GM23338 (cell line): ENCODE measurements around the gene TANGO6. TPM values are rescaled to one million over a fixed set of nuclear protein-coding genes. Genes with fewer than 3 reads are reported as not detected.

Source experiments
- ATAC-seq: fragments of 200-7000 bp; cut with Tn5 transposase; 3 replicates; pipeline ENCODE4 v1.9.1; 2020
- DNase-seq: peaks from one replicate; pipeline ENCODE4 v3.0.0-alpha.2; 2015; ENCODE audit warnings: low spot score
- H2AFZ ChIP-seq: fragments of 200-600 bp; sonication (generic); 2 replicates; pipeline ENCODE4 v1.8.0; 2016; ENCODE audit warnings: antibody characterized with exemption, mild to moderate bottlenecking, moderate library complexity
- H3F3A ChIP-seq: fragments of 200-600 bp; sonication (generic); replicated peaks from 2 replicates; pipeline ENCODE4 v1.8.0; 2017; ENCODE audit warnings: antibody characterized with exemption, mixed run types, low read depth
- H3K27ac ChIP-seq: fragments of 200-600 bp; sonication (generic); 2 replicates; pipeline ENCODE4 v1.6.1; 2016; ENCODE audit warnings: low read depth
- H3K27me3 ChIP-seq: fragments of 200-600 bp; sonication (generic); 2 replicates; pipeline ENCODE4 v1.8.0; 2016; ENCODE audit warnings: mild to moderate bottlenecking, mixed run types, moderate library complexity; ENCODE audit not compliant: insufficient read depth
- H3K36me3 ChIP-seq: fragments of 200-600 bp; sonication (generic); 2 replicates; pipeline ENCODE4 v1.8.0; 2016; ENCODE audit warnings: mild to moderate bottlenecking; ENCODE audit not compliant: insufficient read depth
- H3K4me1 ChIP-seq: fragments of 200-600 bp; sonication (generic); 2 replicates; pipeline ENCODE4 v1.8.0; 2016; ENCODE audit warnings: mild to moderate bottlenecking, moderate library complexity; ENCODE audit not compliant: insufficient read depth
- H3K4me2 ChIP-seq: fragments of 200-600 bp; sonication (generic); 2 replicates; pipeline ENCODE4 v1.7.1; 2017; ENCODE audit warnings: mixed run types
- H3K4me3 ChIP-seq: fragments of 200-600 bp; sonication (generic); 2 replicates; pipeline ENCODE4 v1.6.1; 2016; ENCODE audit warnings: mixed run types
- H3K79me2 ChIP-seq: fragments of 200-600 bp; sonication (generic); replicated peaks from 2 replicates; pipeline ENCODE4 v1.8.0; 2017; ENCODE audit warnings: mild to moderate bottlenecking; ENCODE audit not compliant: insufficient read depth
- H3K9me2 ChIP-seq: fragments of 200-600 bp; sonication (generic); 2 replicates; pipeline ENCODE4 v1.8.0; 2017; ENCODE audit not compliant: insufficient read depth
- H4K20me1 ChIP-seq: fragments of 200-600 bp; sonication (generic); replicated peaks from 2 replicates; pipeline ENCODE4 v1.8.0; 2017; ENCODE audit warnings: mild to moderate bottlenecking; ENCODE audit not compliant: insufficient read depth
- H3K27ac Mint-ChIP-seq: 2 replicates; pipeline ENCODE4 v1.8.0; 2020; ENCODE audit warnings: inconsistent platforms, mild to moderate bottlenecking, moderate library complexity, mixed read lengths
- H3K27me3 Mint-ChIP-seq: 3 replicates; pipeline ENCODE4 v1.8.0; 2022; ENCODE audit warnings: low read depth, mild to moderate bottlenecking, moderate library complexity, mixed read lengths, inconsistent platforms; ENCODE audit not compliant: insufficient read depth, poor library complexity
- H3K36me3 Mint-ChIP-seq: 3 replicates; pipeline ENCODE4 v1.8.0; 2021; ENCODE audit warnings: low read depth, mild to moderate bottlenecking, inconsistent platforms, moderate library complexity, mixed read lengths
- H3K4me1 Mint-ChIP-seq: 3 replicates; pipeline ENCODE4 v1.8.0; 2020; ENCODE audit warnings: mild to moderate bottlenecking, inconsistent platforms, mixed read lengths
- H3K4me3 Mint-ChIP-seq: 3 replicates; pipeline ENCODE4 v1.8.0; 2021; ENCODE audit warnings: moderate library complexity, mild to moderate bottlenecking, inconsistent platforms, mixed read lengths
- H3K9me3 Mint-ChIP-seq: 3 replicates; pipeline ENCODE4 v1.8.0; 2020; ENCODE audit warnings: moderate library complexity, mild to moderate bottlenecking, inconsistent platforms, mixed read lengths
- CREB1 ChIP-seq: fragments of 250-450 bp; sonication (Bioruptor Pico); IDR thresholded peaks from 2 replicates; pipeline ENCODE4 v1.5.0; 2020; ENCODE audit warnings: low read depth, mild to moderate bottlenecking, moderate library complexity
- CTCF ChIP-seq, 2 experiments: fragments of 200-600 bp in 1 of 2; sonication (generic) in 1 of 2; conservative IDR thresholded peaks; 2 replicates each; pipeline versions ENCODE4 v1.5.1 to v1.6.1; 2016 to 2017; ENCODE audit warnings: antibody characterized with exemption in 2 of 2, low read depth in 2 of 2, mild to moderate bottlenecking in 2 of 2, moderate library complexity in 1 of 2
- EZH2phosphoT487 ChIP-seq: fragments of 200-600 bp; sonication (generic); IDR thresholded peaks from one replicate; pipeline ENCODE4 v1.8.1; 2018; ENCODE audit warnings: antibody characterized with exemption; ENCODE audit not compliant: unreplicated experiment
- STAT1 ChIP-seq: IDR thresholded peaks from one replicate; pipeline ENCODE4 v1.6.1; 2016; ENCODE audit warnings: antibody characterized with exemption; ENCODE audit not compliant: unreplicated experiment
- ZNF114 ChIP-seq: fragments of 250-450 bp; sonication (Bioruptor Pico); IDR thresholded peaks from 2 replicates; pipeline ENCODE4 v1.5.0; 2020; ENCODE audit warnings: mild to moderate bottlenecking, moderate library complexity
- polyA plus RNA-seq: library from polyadenylated mRNA; unstranded; fragments of >200 nt; fragmentation: Nextera tagmentation; extraction: Ambion mirVana; gene quantifications from 2 replicates; pipeline ENCODE4 v1.2.1, GENCODE V29; 2016
- total RNA-seq: library from RNA; depleted of rRNA; stranded (reverse); fragments of >200 nt; shearing (Covaris generic); gene quantifications from 2 replicates; pipeline ENCODE4 v1.2.3, GENCODE V29; 2014
- TF ChIP-seq, protein P1 (sequence below): fragments of 250-450 bp; sonication (Bioruptor Pico); IDR thresholded peaks from 2 replicates; pipeline ENCODE4 v1.5.0; 2020; ENCODE audit warnings: mild to moderate bottlenecking, moderate library complexity
- TF ChIP-seq, protein P2 (sequence below): IDR thresholded peaks from one replicate; pipeline ENCODE4 v1.6.1; 2018; ENCODE audit warnings: antibody characterized with exemption; ENCODE audit not compliant: unreplicated experiment

The TANGO6 gene
- total and polyA plus RNA-seq, 2 experiments from 2014 or later: 7.2 to 23.2 TPM

DNA sequence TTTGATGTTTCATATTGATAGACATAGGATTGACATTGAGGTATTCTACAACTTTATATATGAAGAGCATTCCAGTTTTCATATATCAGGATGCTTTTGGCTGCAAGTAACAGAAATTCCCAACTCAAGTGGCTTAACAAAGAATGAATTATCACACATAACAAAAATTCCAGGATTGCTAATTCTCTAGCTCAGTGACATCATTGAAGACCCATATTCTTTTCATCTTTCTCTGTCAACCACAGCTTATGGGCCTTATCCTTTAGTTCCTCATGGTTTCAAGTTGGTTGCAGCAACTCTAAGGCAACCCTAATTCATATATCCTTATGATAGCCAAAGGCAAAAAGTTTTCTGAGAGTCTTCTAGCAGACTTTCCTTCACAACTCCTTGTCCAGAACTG, 170.7 kb downstream of the TANGO6 start:
- Histone ChIP-seq H4K20me1 (no peaks in the 10 kb centered on the region), H3K4me2 (no peak overlapping the region), H3K79me2 (no peaks in the 10 kb centered on the region), H3F3A (no peaks in the 10 kb centered on the region), H3K4me1 (peaks cover 7% of the 10 kb centered on the region; the same call in 1 of the 2 replicates), H3K9me2 (no peaks in the 10 kb centered on the region), H3K36me3 (no peaks in the 10 kb centered on the region), H2AFZ (no peak overlapping the region), H3K27me3 (no peaks in the 10 kb centered on the region), H3K27ac (no peak overlapping the region), H3K4me3 (no peak overlapping the region)
- H3K4me3 Mint-ChIP-seq: no peak overlapping the region
- H3K36me3 Mint-ChIP-seq: no peaks in the 10 kb centered on the region
- no peak overlapping the region for H3K27ac Mint-ChIP-seq
- H3K4me1 Mint-ChIP-seq: peaks cover 11% of the 10 kb centered on the region
- DNase-seq: no peak
- H3K27me3 Mint-ChIP-seq: peaks cover 2% of the 10 kb centered on the region
- no peak for TF ChIP-seq STAT1
- no peak for TF ChIP-seq ZNF114 (CRISPR knock-in tag)
- TF ChIP-seq EZH2phosphoT487: no peak
- TF ChIP-seq, protein P1, sequence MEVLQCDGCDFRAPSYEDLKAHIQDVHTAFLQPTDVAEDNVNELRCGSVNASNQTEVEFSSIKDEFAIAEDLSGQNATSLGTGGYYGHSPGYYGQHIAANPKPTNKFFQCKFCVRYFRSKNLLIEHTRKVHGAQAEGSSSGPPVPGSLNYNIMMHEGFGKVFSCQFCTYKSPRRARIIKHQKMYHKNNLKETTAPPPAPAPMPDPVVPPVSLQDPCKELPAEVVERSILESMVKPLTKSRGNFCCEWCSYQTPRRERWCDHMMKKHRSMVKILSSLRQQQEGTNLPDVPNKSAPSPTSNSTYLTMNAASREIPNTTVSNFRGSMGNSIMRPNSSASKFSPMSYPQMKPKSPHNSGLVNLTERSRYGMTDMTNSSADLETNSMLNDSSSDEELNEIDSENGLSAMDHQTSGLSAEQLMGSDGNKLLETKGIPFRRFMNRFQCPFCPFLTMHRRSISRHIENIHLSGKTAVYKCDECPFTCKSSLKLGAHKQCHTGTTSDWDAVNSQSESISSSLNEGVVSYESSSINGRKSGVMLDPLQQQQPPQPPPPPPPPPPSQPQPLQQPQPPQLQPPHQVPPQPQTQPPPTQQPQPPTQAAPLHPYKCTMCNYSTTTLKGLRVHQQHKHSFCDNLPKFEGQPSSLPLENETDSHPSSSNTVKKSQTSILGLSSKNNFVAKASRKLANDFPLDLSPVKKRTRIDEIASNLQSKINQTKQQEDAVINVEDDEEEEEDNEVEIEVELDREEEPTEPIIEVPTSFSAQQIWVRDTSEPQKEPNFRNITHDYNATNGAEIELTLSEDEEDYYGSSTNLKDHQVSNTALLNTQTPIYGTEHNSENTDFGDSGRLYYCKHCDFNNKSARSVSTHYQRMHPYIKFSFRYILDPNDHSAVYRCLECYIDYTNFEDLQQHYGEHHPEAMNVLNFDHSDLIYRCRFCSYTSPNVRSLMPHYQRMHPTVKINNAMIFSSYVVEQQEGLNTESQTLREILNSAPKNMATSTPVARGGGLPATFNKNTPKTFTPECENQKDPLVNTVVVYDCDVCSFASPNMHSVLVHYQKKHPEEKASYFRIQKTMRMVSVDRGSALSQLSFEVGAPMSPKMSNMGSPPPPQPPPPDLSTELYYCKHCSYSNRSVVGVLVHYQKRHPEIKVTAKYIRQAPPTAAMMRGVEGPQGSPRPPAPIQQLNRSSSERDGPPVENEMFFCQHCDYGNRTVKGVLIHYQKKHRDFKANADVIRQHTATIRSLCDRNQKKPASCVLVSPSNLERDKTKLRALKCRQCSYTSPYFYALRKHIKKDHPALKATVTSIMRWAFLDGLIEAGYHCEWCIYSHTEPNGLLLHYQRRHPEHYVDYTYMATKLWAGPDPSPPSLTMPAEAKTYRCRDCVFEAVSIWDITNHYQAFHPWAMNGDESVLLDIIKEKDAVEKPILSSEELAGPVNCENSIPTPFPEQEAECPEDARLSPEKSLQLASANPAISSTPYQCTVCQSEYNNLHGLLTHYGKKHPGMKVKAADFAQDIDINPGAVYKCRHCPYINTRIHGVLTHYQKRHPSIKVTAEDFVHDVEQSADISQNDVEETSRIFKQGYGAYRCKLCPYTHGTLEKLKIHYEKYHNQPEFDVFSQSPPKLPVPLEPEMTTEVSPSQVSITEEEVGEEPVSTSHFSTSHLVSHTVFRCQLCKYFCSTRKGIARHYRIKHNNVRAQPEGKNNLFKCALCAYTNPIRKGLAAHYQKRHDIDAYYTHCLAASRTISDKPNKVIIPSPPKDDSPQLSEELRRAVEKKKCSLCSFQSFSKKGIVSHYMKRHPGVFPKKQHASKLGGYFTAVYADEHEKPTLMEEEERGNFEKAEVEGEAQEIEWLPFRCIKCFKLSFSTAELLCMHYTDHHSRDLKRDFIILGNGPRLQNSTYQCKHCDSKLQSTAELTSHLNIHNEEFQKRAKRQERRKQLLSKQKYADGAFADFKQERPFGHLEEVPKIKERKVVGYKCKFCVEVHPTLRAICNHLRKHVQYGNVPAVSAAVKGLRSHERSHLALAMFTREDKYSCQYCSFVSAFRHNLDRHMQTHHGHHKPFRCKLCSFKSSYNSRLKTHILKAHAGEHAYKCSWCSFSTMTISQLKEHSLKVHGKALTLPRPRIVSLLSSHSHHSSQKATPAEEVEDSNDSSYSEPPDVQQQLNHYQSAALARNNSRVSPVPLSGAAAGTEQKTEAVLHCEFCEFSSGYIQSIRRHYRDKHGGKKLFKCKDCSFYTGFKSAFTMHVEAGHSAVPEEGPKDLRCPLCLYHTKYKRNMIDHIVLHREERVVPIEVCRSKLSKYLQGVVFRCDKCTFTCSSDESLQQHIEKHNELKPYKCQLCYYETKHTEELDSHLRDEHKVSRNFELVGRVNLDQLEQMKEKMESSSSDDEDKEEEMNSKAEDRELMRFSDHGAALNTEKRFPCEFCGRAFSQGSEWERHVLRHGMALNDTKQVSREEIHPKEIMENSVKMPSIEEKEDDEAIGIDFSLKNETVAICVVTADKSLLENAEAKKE (CRISPR knock-in tag): no peak
- no peak for TF ChIP-seq CREB1 (CRISPR knock-in tag)
- TF ChIP-seq CTCF (conservative IDR thresholded peaks at IDR 0.05; ENCODE audit: low read depth in 2 of 2): no peak
- TF ChIP-seq, protein P2, sequence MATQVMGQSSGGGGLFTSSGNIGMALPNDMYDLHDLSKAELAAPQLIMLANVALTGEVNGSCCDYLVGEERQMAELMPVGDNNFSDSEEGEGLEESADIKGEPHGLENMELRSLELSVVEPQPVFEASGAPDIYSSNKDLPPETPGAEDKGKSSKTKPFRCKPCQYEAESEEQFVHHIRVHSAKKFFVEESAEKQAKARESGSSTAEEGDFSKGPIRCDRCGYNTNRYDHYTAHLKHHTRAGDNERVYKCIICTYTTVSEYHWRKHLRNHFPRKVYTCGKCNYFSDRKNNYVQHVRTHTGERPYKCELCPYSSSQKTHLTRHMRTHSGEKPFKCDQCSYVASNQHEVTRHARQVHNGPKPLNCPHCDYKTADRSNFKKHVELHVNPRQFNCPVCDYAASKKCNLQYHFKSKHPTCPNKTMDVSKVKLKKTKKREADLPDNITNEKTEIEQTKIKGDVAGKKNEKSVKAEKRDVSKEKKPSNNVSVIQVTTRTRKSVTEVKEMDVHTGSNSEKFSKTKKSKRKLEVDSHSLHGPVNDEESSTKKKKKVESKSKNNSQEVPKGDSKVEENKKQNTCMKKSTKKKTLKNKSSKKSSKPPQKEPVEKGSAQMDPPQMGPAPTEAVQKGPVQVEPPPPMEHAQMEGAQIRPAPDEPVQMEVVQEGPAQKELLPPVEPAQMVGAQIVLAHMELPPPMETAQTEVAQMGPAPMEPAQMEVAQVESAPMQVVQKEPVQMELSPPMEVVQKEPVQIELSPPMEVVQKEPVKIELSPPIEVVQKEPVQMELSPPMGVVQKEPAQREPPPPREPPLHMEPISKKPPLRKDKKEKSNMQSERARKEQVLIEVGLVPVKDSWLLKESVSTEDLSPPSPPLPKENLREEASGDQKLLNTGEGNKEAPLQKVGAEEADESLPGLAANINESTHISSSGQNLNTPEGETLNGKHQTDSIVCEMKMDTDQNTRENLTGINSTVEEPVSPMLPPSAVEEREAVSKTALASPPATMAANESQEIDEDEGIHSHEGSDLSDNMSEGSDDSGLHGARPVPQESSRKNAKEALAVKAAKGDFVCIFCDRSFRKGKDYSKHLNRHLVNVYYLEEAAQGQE: no peak
- H3K9me3 Mint-ChIP-seq: no peaks in the 10 kb centered on the region
- no peak for ATAC-seq
